Stimulated activated effector memory CD8-positive, alpha-beta T cell treated with anti-CD3 and anti-CD28 coated beads, Interleukin-12 subunit alpha, Interleukin-12 subunit beta, amount 100 ng/mL, for 72 hours (primary cell): ENCODE data around the gene PML.
"Not testable (repeated sequence)": the region's sequence is repeated elsewhere in the genome, so short reads cannot be mapped to it uniquely, and the experiment has no call there.

Source experiments
- ATAC-seq: fragments of 150-1000 bp; cut with Tn5 transposase; 2 replicates; pipeline ENCODE4 v1.10.0; 2021
- DNase-seq, 2 donors: peaks; one replicate each; pipeline ENCODE4 v3.0.0; 2021 to 2022; ENCODE audit warnings: low spot score in 2 of 2
- H3K27ac Mint-ChIP-seq: one replicate; pipeline ENCODE4 v1.8.0; 2022; ENCODE audit warnings: mild to moderate bottlenecking, mixed read lengths
- H3K36me3 Mint-ChIP-seq: one replicate; pipeline ENCODE4 v1.8.0; 2022; ENCODE audit warnings: mild to moderate bottlenecking, mixed read lengths
- H3K4me1 Mint-ChIP-seq: one replicate; pipeline ENCODE4 v1.8.0; 2022; ENCODE audit warnings: mixed read lengths
- H3K4me3 Mint-ChIP-seq: one replicate; pipeline ENCODE4 v1.8.0; 2022; ENCODE audit warnings: mild to moderate bottlenecking, mixed read lengths
- H3K9me3 Mint-ChIP-seq: one replicate; pipeline ENCODE4 v1.8.0; 2022; ENCODE audit warnings: mixed read lengths

Gene PML

DNA sequence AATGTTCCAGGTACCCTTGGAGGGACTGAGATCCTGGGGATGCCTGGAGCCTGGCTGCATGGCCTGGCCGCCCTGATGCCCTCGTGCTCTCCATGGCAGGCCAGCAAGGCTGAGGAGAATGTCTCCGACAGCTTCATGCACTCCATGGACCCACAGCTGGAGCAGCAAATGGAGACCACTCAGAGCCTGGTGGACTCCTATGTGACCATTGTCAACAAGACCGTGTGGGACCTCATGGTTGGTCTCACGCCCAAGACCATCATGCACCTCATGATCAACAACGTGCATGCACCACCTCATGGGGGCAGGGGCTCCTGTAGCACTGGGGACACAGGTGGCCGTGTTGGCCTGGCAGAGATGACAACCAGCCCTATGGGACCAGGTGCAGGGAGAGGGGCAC, 68.2 kb downstream of the PML start:
- H3K4me3 Mint-ChIP-seq: no peak overlapping the region
- no peaks in the 10 kb centered on the region for H3K9me3 Mint-ChIP-seq
- H3K27ac Mint-ChIP-seq: no peak overlapping the region
- peaks cover 11% of the 10 kb centered on the region for H3K4me1 Mint-ChIP-seq
- DNase-seq (no peak), ATAC-seq (no peak)
- H3K36me3 Mint-ChIP-seq: no peaks in the 10 kb centered on the region

- H3K4me1 Mint-ChIP-seq: peaks cover 11% of the 10 kb centered on the region
- DNase-seq, H3K36me3 Mint-ChIP-seq, H3K4me3 Mint-ChIP-seq, ATAC-seq, H3K9me3 Mint-ChIP-seq, H3K27ac Mint-ChIP-seq: not testable (repeated sequence)
These were observed 69.1 kb downstream of the PML start for GRCh38 chr15:74063425-74064146.

GRCh38 chr15:74064183-74064582, 69.7 kb downstream of the PML start:
- ATAC-seq, H3K9me3 Mint-ChIP-seq, H3K27ac Mint-ChIP-seq, DNase-seq, H3K36me3 Mint-ChIP-seq, H3K4me3 Mint-ChIP-seq: not testable (repeated sequence)
- H3K4me1 Mint-ChIP-seq: peaks cover 11% of the 10 kb centered on the region

- not testable (repeated sequence) for H3K27ac Mint-ChIP-seq, ATAC-seq, H3K4me1 Mint-ChIP-seq, H3K4me3 Mint-ChIP-seq, H3K36me3 Mint-ChIP-seq, H3K9me3 Mint-ChIP-seq, DNase-seq
These were observed 70.3 kb downstream of the PML start for GRCh38 chr15:74064822-74065221.

DNA sequence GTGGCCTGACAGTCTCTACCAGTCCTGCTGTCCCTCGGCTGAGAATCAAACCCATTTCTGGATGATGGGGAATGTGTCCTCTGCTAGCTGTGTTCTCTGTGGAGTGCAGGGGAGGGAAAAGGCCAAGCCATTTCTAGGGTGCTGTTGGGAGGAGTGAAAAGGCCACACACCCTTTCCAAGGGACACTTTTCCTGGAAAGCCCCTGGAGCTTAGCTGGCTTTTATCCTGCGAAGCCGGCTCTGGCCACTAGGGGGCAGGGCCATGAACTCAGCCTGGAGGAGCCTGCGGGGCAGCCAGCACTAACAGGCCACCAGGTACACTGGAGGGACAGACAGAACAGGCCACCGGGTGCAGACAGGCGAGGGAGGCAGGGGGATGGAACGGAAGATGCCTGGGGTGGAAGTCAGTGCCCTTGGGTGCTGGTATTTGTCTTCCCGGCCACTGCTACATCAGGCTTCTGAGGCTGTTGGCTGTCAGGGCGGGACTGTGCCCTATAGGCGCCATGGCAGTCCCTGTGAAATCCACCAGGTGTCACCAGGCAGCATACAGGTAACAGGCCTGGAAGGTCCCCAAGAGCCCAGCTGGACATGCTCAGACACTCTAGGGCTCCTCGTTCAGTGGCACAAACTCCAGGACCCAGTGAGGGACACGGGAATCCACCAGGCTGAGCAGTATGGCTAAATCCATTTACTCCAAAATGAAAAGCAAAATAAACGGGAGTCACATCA, 71.3 kb downstream of the PML start:
- H3K4me3 Mint-ChIP-seq, H3K36me3 Mint-ChIP-seq, H3K4me1 Mint-ChIP-seq, H3K27ac Mint-ChIP-seq, H3K9me3 Mint-ChIP-seq: not testable (repeated sequence)
- peak; percentile 37 to 75 for DNase-seq
- ATAC-seq: peak; percentile 92

GRCh38 chr15:74071645-74072044, 77.1 kb downstream of the PML start:
- H3K4me1 Mint-ChIP-seq, ATAC-seq, H3K36me3 Mint-ChIP-seq, H3K9me3 Mint-ChIP-seq, H3K27ac Mint-ChIP-seq, H3K4me3 Mint-ChIP-seq: not testable (repeated sequence)
- peak in 1 of 2 donors; percentile 48 for DNase-seq

DNA sequence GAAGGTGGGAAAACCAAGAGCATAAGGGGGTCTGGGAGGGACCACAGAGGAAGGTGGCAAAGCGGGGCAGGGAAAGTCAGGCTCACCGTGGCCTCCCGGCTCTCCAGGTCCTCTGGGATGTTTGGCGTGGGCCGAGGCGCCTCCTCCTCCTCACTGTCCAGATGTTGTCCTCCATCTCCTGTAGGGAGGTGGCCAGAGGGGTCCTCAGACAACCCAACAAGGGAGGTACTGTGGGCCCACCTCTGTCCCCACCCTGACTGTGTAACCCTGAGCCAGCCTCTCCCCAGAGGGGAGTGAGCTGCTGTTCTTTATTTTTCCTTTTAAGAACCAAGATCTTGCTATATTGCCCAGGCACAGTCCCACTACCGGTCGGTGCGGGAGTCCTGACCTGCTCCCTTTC, 77.6 kb downstream of the PML start:
- not testable (repeated sequence) for H3K4me1 Mint-ChIP-seq, ATAC-seq
- DNase-seq: peak in 1 of 2 donors; percentile 50

DNA sequence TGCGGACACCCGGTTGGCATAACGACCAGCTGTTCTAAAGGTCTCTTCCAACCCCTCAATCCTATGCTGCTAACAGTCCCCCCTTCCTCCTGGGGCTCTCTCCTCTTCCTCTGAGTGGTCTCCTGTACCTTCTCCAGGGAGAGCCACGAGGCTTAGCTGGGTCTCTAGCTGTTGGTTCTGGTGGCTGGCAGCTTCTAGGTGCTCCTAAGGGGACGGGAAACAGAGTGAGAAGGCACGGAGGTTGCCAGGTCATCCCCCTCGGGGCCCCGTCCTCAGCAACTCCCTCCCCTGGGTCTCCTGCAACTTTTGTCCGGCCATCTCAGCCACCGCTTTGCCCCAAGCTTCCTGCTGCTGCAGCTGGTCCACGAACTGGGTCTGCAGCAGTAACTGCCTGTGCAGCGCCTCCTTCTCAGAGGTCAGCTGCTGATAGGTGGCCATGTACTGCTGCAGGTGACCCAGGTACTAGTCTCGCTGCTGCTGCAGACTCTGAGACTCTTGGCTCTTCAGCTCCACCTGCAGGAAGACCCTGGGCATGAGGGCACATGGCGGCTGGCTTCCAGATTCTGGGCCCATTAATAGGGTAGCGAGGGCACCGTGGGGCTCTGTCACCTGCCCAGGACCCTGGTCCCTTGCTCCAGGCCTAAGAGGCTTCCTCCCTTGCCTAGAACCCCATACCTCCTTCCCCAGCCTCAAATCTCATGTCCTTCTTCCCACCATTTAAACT, 78.3 kb downstream of the PML start:
- ATAC-seq, H3K4me1 Mint-ChIP-seq, H3K9me3 Mint-ChIP-seq, H3K27ac Mint-ChIP-seq, H3K4me3 Mint-ChIP-seq, H3K36me3 Mint-ChIP-seq: not testable (repeated sequence)
- DNase-seq: peak; percentile 26 to 73

More for the DNA sequence above, 77.6 kb downstream of the PML start:
- not testable (repeated sequence) for H3K9me3 Mint-ChIP-seq, H3K27ac Mint-ChIP-seq, H3K36me3 Mint-ChIP-seq, H3K4me3 Mint-ChIP-seq

DNA sequence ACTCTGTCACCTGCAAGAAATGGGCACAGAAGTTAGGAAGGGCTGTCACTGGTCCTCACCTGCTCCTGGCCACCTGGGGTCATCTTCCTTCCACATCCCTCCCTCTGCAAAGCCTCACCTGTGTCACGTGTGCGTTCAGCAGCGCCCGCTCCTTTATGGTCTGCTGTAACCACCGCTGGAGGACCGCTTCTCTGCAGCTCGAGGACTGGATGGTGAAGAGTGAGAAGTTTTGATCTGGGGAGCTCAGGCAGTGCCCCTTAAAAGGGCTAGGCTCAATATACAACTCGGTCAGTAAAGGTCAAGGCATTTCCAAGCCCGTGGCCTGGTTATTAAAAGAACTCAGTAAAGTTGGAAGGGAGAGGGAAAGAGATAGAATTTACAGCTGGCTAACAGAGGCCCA, 81.3 kb downstream of the PML start:
- H3K27ac Mint-ChIP-seq, H3K4me1 Mint-ChIP-seq, H3K9me3 Mint-ChIP-seq, H3K4me3 Mint-ChIP-seq, ATAC-seq, H3K36me3 Mint-ChIP-seq: not testable (repeated sequence)
- peak in 1 of 2 donors; percentile 47 for DNase-seq

GRCh38 chr15:74082450-74082849, 87.9 kb downstream of the PML start, which contains the start of gene GOLGA6A:
GOLGA6A (minus strand) TSS chr15:74082550; CDS start chr15:74082509, 41 bp downstream.
- H3K27ac Mint-ChIP-seq, ATAC-seq, H3K4me1 Mint-ChIP-seq, DNase-seq, H3K36me3 Mint-ChIP-seq, H3K9me3 Mint-ChIP-seq, H3K4me3 Mint-ChIP-seq: not testable (repeated sequence)

DNA sequence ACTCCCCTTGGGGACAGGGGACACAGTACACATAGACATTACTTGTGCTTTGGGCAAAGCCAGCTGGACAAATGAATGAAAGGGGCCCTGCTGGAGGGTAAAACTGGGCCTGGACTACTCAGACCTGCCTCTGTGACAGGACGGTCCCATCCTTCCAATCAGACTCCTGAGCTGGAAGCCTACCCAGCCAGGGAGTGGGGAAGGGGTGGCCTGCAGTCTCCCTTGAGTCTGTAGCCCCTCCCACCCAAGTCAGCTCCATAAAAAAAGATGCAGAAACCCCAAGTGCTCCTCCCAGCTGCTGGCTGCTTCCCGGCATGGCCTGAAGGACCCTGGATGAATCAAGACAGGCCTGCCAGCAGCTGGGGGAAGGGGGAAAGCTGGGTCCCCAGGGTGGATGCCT, 100.1 kb downstream of the PML start:
- H3K27ac Mint-ChIP-seq, H3K9me3 Mint-ChIP-seq, H3K4me3 Mint-ChIP-seq, H3K4me1 Mint-ChIP-seq, H3K36me3 Mint-ChIP-seq, DNase-seq, ATAC-seq: not testable (repeated sequence)

DNA sequence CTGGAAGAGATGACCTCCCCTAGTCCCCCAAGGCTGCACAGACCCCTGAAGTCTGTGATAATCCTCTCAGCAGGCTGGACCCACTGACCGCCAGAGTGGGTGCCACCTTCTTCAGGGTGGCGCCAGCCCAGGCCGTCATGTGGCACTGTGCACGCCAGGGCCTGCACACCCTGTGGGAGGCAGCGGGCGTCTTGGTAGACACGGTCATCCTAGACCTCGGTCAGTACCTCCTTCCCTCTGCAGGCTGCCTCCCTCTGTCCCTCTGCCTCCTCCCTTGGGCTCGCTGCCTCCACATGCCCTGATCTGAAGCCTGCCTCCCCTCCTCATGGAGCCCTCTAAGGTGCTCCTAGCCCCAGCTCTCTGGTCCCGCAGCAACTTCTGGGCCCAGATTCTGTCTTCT, 101.1 kb downstream of the PML start:
- H3K27ac Mint-ChIP-seq, H3K4me3 Mint-ChIP-seq, H3K4me1 Mint-ChIP-seq, H3K36me3 Mint-ChIP-seq, DNase-seq, H3K9me3 Mint-ChIP-seq, ATAC-seq: not testable (repeated sequence)

DNA sequence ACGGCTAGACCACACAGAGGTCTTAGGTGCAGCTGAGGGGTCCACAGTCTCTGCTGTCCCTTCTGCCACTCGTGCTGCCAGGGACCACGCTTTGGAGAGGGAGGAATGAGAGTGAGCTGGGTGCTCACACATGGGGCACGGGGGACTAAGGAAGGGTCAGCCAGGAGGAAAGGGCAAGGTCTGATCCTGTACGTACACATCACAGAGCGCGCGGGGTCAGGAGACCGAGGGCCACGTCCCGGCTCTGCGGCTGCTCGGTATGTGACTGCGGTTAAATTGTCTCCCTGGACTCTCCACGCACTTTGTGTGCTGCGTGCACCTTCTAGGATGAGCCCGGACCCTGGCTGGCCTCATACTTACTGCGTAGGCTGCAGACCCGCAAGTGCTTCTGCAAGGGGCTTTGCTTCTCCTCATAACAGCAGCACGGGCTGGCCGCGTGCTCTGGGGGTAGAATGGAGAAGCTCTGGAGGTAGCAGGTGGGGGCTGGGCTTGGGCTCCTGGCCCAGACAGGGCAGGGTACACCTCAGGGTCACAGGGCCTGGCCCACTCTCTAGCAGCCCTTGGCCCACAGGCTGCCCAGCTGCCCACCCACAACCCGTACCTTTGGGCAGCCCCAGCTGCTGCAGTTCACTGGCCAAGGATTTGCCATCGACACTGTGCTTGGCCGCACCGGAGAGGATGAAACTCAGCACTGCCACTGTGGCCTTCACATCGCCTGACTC, 102.4 kb downstream of the PML start:
- not testable (repeated sequence) for H3K4me3 Mint-ChIP-seq, H3K36me3 Mint-ChIP-seq, ATAC-seq, H3K27ac Mint-ChIP-seq, H3K4me1 Mint-ChIP-seq, H3K9me3 Mint-ChIP-seq, DNase-seq
